OCI-M2 (cell line): ENCODE results near the gene IGSF9.

Experiments
- DNase-seq: peaks from one replicate; lab custom pipeline; 2025; ENCODE audit not compliant: unreplicated experiment; lab: John Stamatoyannopoulos, UW

IGSF9 gene

DNA sequence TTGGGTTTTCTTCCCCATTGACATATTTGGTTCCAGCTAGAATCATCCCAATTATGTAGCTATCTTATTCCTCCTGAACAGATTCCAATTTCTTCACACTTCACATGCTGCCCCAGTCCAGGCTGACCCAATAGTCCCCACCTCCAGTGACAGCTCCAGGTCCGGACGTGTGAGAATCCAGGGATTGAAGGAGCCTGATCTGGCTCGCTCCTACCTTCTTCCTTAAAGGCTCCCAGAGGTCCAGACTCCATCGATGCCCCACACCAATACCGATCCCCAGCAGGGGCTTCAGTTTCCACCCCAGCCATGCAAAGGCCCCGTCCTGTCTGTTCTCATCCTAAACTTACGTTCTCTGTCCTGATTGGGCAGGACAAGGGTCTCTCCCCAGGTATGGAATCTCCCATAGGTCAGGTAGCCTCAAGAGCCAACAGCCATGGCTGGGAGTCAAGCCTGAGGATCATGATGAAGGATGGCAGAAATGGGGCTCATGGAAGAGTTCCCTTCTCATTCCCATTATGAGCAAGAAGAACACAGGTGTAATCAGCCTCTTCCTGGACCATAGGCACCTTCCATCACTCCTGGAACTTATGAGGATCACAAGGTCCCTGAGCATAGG is 29.0 kb upstream of the IGSF9 start:
- no peak for DNase-seq

GRCh38 chr1:159973350-159973940 is 28.0 kb upstream of the IGSF9 start:
- no peak for DNase-seq

DNA sequence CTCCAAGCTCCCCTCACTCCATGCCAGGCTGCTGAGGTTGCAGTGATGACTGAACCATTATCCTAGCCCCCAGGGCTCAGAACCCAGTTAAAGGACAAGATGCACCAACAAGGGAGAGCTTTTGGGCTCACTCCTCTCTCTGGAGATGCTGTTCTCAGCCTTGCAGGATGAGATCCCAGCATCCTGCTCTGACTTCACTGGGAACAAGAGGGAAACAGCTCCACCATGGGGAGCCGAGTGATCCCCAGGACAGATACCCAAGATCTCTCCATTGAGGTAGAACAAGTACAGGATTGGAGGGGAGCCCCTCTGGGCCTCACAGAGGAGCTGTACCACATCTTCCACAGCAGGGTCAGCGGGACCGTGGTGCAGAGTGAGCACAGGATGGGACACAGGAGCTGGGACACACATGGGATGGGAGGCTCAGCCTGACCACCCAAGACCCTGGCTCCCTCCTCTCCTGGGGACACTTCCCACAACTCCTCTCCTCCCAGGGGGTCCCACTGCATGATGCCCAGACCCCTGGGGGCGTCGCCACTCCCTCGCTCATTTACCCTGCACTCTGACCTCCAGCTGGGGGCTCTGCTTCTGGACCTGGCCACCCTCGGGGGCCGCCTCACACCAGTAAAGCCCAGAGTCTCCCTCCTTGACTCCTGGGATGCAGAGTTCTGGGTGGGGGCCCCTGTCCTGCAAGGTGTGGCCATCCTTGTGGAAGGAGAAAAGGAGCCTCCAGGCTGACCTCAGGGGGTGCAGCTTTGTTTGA is 27.2 kb upstream of the IGSF9 start:
- DNase-seq, result no peak

GRCh38 chr1:159970932-159971342 is 25.5 kb upstream of the IGSF9 start:
- DNase-seq, result no peak

- DNase-seq, result no peak
These were observed 23.5 kb upstream of the IGSF9 start for GRCh38 chr1:159968901-159969300.

DNA sequence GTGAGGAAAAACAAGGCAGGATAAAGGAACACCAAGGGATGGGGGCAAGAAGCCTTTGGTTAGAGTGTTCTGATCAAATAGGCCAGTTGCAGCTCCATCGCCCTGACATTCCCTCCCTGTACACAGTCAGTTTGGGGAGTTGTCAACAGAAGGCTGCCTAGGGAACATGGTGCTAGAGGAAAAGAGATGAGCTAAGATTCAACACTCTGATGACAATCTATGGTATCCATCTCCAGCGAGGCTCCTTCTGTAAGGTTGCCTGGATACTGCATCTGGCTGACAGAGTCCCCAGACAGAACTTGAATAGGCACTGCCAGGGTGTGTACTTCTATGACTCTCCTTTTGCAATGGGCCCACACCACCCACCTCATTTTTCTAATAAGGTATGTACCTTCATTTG is 19.9 kb upstream of the IGSF9 start:
- DNase-seq, result no peak

DNA sequence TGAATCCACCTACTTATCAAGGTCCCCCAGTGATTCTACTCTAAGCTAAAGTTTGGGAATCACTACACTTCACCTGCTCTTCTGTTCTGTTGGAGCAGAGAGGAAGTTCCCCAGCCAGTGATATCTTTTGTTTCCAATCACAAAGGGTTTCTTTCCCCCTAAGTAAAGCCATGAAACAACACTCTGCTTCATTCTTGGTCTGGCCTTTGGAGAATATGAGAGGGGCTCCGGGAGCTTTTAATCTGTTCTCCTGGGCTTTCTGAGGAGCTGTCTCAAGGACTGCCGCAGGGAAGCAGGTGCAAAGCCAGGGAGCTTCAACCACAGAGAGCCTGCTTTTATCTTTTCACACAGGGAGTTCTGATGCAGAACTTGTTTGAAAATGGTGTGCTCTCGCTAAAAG is 18.7 kb upstream of the IGSF9 start:
- no peak for DNase-seq

DNA sequence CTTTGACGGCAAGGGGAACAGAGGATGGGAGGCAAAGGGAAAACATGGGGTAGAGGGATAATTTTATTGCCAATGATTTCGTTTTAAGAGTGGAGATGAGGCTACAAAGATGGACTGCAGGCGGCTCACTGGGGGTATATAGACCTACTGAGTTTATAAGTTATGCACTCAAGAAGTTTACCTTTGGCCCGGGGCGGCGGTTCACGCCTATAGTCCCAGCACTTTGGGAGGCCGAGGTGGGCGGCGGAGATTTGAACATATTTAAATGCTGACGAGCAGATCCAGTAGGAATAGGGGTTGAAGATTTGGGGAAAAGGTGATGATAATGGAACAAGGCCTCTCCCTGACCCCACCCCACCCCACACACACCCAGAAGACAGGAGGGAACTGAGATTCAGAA is 16.8 kb upstream of the IGSF9 start:
- DNase-seq, result no peak

DNA sequence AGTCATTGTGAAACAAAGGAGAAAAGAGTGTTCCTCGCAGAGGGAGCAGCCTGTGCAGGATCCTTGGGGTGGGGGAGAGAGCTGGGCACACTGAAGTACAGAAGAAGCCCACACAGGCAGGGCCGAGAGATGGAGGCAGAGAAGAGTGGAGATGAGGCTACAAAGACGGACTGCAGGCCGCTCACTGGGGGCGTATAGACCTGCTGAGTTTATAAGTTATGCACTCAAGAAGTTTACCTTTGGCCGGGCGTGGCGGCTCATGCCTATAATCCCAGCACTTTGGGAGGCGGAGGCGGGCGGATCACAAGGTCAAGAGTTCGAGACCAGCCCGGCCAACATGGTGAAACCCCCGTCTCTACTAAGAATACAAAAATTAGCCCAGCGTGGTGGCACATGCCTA is 16.2 kb upstream of the IGSF9 start:
- no peak for DNase-seq

GRCh38 chr1:159960721-159961381 is 15.4 kb upstream of the IGSF9 start:
- no peak for DNase-seq

- no peak for DNase-seq
These were observed 14.0 kb upstream of the IGSF9 start for GRCh38 chr1:159959451-159959850.

DNA sequence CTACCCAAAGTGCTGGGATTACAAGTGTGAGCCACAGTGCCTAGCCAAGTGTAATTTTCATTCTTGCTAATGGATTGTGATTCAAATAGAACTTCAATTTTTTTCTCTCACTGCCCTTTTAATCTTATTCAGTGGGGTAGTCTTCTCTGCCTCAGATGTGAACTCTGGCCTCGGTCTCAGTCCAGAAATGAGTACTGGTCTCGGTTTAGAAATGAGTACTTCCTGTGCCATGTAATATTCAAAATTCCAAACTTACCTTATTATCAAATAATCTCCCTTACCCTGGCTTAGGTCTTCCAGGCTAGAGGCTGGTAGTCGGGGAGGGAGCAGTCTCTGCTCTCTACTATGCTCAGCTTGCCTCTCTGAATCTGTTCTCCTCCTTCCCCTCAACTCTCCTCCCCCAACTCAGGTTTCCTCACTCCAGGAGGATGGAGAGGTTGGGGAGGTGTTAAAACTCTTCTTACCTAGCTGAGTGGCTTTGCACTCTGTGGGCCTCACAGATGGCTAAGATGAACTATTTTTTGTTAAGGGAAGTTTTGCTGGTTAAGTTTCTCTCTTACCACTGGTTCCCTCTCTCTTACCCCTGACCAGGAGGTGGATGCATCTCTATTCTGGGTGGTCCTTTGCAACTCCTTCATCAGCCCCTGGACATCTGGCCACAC is 13.4 kb upstream of the IGSF9 start:
- no peak for DNase-seq

- no peak for DNase-seq
These were observed 12.4 kb upstream of the IGSF9 start for GRCh38 chr1:159957824-159958268.

GRCh38 chr1:159955456-159955855 is 10.0 kb upstream of the IGSF9 start:
- no peak for DNase-seq

DNA sequence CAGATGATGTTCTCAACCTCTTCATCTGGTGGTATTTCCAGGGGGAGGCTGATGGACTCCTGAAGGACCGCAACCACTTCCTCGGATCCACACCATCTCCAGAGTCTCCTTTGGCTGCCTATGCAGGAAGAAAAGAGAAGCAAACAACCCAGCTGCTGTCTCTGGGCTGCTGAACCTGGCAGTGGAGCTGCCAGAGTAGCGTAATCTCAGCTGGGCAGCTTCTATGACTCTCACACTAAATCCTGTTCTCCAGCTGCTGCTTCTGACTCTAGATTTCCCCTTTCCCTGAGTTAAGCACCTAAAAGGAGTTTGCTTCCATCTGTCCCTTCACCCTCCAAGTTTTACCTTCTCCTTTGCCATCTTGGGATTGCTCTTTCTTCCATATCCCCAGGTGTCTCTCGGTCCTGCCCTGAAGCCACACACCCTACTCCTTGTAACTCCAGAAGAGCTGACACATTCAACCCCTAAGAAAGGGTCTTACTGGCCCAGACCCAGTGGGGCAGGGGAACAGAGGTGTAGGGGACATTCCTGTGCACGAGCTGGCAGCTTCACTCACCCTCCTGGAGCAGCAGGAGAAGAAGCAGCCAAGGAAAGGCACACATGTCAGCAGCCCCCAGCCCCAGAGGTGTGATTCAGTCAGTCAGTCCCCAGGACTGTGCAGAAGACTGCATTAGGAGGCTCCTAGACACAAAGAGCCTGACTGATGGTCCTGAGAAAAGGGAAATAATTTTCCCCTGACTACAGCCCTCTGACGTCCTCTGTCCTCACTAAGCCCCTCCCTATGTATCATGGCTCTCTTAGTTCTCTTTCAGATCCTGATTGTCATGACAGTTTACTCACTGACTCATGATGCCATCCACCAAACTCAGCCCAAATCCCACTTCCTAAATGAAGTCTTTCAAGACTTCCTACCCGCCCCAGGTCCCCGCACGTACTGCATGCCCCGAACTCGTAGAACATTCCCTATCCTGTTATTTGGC is 8.4 kb upstream of the IGSF9 start, which contains the start of gene SLAMF9:
SLAMF9 (minus strand) TSS at position 702 of the 980 bp plus-strand sequence; CDS start at position 602, 100 bp downstream.
- no peak for DNase-seq

DNA sequence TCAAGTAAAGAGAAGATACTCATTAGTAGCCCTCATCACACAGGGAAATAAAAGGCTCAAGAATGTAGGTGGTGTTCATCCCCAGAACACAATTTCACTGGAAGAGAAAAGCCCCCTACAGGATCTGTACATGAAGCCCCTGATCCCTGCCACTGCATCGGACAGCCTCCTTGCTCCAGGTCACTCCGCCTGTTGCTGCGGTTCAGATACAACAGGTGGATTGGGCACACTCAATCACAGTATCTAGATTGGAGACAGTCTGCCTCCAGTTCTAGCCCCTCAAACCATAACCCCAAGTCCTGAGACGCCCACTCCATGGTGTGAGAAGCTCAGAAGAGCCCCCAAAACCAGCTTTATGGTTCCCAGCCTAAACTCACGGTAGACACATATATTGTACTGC is 7.5 kb upstream of the IGSF9 start:
- DNase-seq, result no peak

GRCh38 chr1:159951551-159951950 is 6.1 kb upstream of the IGSF9 start:
- DNase-seq, result no peak

DNA sequence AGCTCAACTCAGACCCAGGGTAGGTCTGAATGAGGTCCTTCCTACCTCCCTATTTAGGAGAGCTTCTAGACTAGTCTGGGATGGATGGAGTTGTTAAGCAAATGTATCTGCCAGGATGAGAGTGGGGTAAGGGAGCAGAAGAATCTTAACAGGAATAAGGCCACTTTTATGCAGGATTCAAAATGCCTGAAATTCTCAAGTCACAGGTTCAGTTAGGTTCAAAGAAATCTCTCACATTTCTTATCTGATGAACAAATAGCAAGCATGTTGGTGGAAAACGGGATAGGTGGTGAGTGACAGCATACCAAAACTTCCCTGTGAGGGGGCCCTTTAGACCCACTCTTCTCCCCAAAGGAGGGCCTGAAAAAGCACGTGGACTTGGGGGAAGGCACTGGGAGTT is 5.6 kb upstream of the IGSF9 start:
- DNase-seq, result no peak

DNA sequence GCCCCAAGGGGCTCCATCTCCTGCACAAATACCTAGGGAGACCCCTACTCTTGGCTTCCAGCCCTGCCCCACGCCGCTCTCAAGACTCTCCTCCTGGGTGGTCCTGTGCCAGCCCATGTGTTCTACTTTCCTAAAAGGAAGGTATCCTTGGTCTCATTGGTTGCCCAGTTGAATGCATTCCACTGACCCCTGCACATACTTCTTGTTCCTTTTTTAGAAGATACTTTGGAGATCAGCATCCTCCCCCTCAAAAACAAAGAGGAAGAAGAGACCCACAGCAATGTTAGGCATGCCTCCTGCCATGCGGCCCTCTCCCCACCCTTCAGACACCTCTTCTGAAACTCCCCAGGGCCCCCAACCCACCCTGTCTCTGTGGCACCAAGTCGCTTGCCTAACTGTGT is 4.6 kb upstream of the IGSF9 start:
- DNase-seq, result no peak

DNA sequence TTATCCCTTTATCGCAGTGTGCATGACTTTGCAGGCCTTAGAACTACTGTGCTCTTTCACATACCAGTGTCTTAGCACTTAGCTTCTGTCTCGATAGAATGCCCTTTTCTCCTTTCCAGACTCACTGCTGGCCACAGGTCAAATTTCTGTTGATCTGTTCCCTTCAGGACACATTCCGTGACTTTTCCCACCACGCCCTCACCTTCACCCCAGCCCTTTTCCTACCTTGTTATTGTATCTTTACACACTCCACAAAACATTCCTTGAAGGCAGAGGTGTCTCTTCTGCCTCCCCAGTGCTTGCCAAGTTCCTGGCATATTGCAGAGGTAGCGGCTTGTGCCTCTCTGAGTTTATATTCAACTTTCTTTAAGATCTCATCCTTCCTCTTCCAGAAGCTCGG is 3.7 kb upstream of the IGSF9 start:
- no peak for DNase-seq
